Stimulated activated CD8-positive, alpha-beta memory T cell treated with anti-CD3 and anti-CD28 coated beads, Interleukin-12 subunit alpha, Interleukin-12 subunit beta, amount 100 ng/mL, for 4 hours (primary cell): ENCODE measurements around the gene MYO1D.
"Not testable (repeated sequence)": the region's sequence is repeated elsewhere in the genome, so short reads cannot be mapped to it uniquely, and the experiment has no call there.

Experiments
- DNase-seq: peaks from one replicate; pipeline ENCODE4 v3.0.0-alpha.2; 2020; ENCODE audit warnings: low read depth

The MYO1D gene

GRCh38 chr17:32894245-32894644 lies 17.3 kb upstream of the MYO1D start:
- DNase-seq = no peak

GRCh38 chr17:32887410-32887809 lies 10.5 kb upstream of the MYO1D start:
- DNase-seq = not testable (repeated sequence)

DNA sequence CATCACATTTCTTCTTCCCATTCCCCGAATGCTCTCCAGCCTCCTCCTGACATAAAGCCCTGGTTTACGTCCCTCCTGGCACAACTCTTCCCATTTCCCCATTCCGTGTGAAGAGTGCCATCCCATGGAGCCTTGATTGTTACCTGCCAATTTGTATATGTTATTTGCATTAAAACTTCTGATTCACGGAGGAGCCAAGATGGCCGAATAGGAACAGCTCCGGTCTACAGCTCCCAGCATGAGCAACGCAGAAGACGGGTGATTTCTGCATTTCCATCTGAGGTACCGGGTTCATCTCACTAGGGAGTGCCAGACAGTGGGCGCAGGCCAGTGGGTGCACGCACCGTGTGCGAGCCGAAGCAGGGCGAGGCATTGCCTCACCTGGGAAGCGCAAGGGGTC lies 10.0 kb upstream of the MYO1D start:
- not testable (repeated sequence) for DNase-seq

GRCh38 chr17:32882734-32883133 lies 5.8 kb upstream of the MYO1D start:
- no peak for DNase-seq

- no peak for DNase-seq
Measured at GRCh38 chr17:32882029-32882428, 5.1 kb upstream of the MYO1D start.

GRCh38 chr17:32880671-32881453 lies 3.9 kb upstream of the MYO1D start:
- no peak for DNase-seq

DNA sequence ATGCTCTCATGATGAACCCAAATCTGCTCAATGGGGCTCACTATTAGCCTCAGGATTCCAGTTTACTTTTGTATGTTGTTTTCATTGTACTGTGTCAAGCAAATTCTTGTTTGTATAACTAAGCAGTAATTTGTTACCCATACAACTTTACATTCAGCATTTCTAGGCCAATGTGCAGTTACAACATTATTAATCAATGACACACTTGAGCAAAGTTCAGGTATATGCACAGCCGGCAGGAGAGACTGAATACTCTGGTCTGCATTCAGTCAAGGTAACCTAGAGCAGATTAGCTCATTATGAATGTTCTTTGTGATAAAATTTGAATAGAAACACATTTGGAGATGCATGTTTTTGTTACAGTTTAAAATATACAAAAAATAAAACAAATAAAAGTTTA lies 2.2 kb upstream of the MYO1D start:
- no peak for DNase-seq

- no peak for DNase-seq
Measured at GRCh38 chr17:32878211-32878610, 1.3 kb upstream of the MYO1D start.

DNA sequence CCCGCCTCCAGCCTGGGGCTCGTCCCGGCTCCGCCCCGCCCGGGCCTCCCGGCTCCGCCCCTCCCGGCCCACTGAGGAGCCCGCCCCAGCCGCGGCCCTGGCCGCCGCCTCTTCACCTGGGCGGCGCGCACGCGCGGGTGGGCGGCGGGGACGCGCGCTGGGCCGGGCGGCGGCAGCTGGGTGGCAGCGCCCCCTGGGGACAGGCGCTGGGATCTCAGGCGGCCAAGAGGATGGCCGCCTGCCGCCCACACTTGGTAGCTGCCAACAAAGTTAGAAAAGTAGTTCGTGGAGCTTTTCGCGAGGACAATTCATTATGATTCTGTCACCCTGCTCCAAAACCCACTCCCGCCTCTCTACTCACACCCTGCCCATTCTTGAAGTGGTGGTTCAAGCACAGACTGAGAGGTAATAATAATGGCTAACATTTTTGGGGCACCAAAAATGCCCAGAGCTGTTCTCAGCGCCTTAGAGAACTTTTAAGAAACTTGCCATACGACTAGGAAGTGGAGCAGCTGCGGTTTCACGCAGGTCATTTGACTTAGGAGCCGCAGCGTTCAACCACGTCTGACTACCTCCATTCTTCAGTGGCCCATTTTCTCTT lies 340 bp upstream of the MYO1D start:
- DNase-seq = peak; percentile 88

DNA sequence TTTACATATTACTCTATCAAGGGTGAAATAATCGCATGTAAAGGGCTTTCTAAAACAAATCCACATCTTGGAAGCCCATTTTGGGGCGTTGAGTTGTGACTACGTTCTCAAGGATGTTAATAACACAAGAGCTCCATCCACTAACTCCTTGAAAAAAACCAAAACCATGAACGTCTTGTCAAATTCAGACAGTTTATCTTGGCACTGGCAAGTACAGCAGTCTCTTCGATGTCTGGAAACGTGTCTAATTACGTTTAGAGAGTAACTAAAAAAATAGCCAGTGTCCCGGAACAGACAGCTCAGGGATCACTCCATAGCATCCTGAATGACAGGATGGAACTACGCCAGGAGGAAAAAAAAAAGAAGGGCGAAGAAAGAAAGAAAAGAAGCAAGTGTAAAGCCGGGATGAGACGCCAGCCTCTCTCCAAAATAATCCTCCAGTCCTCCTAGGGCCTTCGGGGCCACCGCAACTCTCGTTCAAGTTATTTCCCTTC lies 954 bp downstream of the MYO1D start:
- no peak for DNase-seq

- DNase-seq = no peak
Measured at GRCh38 chr17:32875230-32875917, 1.6 kb downstream of the MYO1D start.

DNA sequence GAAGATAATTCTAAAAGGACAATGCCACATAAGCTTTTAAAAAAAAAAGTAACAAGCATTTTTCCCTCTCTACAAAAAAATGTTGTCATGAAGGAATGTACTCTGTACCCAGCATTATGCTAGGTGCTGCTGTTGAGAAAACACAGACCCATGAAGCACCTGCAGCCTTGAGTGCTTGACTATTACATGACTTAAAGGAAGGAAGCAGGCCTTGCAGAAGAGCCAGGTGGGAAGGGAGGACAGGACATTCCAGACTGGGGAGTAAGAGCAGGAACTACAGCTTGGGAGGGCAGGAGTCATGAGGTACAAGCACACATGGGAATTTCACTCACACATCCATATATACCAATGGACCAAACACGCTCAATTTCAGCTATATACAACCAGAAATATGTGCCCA lies 3.8 kb downstream of the MYO1D start:
- no peak for DNase-seq

DNA sequence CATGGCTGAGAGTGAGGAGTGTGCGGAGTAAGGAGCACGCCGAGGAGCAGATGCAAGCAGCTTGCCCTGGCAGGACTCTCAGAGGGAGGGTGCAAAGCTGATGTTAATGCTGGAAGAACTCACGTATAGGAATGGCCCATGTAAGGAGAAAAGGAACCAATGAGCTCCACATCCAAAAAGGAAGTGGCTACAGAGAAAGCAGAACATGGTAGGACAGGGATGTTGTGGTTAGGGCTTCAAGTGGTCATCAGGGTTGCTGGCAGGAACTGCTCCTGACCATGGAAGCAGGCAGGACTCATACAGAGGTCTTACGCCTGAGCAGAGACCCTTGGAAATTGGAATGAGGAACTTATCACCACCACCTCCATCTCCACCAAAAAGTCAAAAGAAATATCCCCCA lies 5.2 kb downstream of the MYO1D start:
- no peak for DNase-seq

DNA sequence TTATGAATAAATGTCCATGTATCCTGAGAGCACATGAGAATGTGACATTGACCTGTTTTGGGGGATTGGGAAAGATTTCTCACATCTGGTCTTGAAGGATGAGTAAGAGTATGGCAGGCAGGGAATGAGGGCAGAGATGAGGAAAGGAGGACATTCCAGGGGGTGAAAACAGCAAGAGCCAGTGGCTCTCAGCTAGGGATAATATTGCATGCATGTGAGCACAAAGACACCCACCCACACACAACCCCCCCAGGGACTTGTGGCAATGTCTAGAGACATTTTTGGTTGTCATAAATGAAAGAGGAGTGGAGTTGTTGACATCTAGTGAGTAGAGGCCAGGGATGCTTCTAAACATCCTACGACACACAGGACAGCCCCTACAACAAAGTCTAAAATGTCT lies 6.0 kb downstream of the MYO1D start:
- DNase-seq = no peak

DNA sequence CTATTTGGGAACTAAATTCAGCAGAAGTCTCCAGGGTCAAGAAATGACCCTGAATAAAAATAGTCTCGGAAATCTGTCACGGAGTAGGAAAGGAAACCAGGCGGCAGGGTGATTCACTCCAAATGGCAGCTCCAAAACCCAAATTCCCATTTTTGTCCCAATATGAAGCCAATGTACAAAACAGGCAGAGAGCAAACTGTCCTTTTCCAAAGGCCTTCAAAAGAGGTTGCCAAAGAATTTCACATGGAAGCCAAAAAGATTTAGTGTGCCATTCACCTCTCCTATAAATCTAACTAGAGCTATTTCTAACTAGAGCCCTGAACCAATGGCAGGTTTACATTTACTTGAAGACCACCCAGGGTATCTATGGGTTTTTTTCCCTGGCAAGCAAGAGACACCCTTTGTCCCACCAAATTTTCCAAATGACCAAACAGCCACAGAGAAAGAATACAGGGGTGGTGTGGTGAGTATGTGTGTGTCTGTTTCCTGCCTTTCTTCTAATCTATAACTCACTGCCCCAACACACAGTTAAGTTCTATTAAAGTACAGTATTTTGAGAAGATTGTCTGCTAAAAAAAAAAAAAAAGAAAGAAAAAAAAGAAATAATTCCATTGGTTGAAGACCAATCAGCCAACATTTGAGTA lies 6.8 kb downstream of the MYO1D start:
- no peak for DNase-seq

- DNase-seq = no peak
Measured at GRCh38 chr17:32869345-32870026, 7.4 kb downstream of the MYO1D start.

- no peak for DNase-seq
Measured at GRCh38 chr17:32865141-32865540, 11.8 kb downstream of the MYO1D start.

GRCh38 chr17:32863559-32863958 lies 13.4 kb downstream of the MYO1D start:
- DNase-seq = no peak

DNA sequence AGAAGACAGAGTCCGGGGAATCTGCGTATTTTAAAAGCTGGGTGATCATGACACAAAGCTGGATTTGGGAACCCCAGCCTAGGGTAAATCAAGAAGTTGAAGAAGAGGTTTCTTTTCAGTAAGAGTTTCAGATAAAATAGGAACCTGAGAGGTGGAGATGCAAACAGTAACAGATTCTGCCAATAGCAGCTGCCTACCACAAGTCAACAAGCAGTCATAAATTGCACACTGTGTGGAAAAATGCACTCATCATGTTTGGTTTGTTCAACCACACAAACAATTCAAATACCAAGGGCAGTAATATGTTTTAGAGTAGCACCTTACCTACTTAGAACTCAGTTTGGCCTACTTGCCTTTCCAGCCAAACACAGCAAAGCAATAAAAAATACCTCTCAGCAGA lies 14.0 kb downstream of the MYO1D start:
- DNase-seq = no peak

DNA sequence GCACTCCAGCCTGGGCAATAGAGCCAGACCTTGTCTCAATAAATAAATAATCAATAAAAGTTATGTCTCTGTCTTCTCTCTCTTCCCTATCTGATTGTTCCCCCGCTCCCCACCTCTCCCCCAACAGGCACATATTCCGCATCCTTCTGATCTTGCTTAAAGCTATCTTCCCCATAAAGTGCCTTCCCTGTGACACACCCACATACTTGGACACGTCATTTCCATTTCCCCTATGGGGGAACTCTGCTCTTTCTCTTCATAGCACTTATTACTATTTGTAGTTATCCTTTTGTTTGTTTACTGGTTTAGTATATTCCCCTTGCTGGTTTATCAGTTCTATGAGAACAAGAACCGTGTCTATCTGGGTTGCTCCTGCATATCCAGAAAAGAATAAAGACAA lies 14.9 kb downstream of the MYO1D start:
- DNase-seq = no peak

- no peak for DNase-seq
Measured at GRCh38 chr17:32859857-32860525, 16.9 kb downstream of the MYO1D start.

DNA sequence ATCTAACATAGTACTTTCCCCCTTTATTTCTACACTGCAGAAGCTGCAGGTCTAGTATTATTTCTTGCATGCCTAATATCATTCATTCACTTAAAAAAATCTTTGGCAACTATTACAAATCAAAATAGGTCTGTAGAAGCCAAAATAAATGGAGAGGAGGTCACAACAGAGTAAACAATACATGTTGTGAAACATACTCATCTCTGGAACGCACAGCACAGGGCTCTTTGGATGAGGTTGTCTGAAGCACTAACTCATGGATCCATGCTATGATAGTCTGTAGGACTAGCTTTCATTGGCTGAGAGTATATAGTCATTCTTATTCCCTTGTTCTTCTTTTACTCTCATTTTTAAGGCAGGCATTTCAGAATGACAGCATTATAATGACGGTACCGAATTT lies 21.3 kb downstream of the MYO1D start:
- no peak for DNase-seq
